Brain microvascular endothelial cell (primary cell): ENCODE data around the gene CYP2A13.
"Not testable (repeated sequence)": the region's sequence is repeated elsewhere in the genome, so short reads cannot be mapped to it uniquely, and the experiment has no call there.

ENCODE experiments used
- DNase-seq: peaks from one replicate; pipeline ENCODE4 v3.0.0-alpha.2; 2020
- H3K27ac ChIP-seq: fragments of 250-450 bp; sonication (Bioruptor Pico); 2 replicates; pipeline ENCODE4 v1.5.1; 2020; ENCODE audit warnings: mild to moderate bottlenecking, moderate library complexity
- H3K27me3 ChIP-seq: fragments of 250-450 bp; sonication (Bioruptor Pico); replicated peaks from 2 replicates; pipeline ENCODE4 v1.5.1; 2020; ENCODE audit warnings: mild to moderate bottlenecking
- H3K36me3 ChIP-seq: fragments of 250-450 bp; sonication (Bioruptor Pico); replicated peaks from 2 replicates; pipeline ENCODE4 v1.5.1; 2020; ENCODE audit warnings: mild to moderate bottlenecking
- H3K4me3 ChIP-seq: 2 replicates; pipeline ENCODE4 v1.5.1; 2011; ENCODE audit warnings: low read depth, mild to moderate bottlenecking, control low read depth, low read length, moderate library complexity
- in situ Hi-C: cut with HindIII; loops from 2 replicates; pipeline ENCODE4 v1.10.0; 2017; ENCODE audit warnings: low sequenced_read_pairs, low pct_ligation_motif_present
- TF ChIP-seq, protein P1 (sequence below): IDR thresholded peaks from 2 replicates; pipeline ENCODE4 v1.5.1; 2011; ENCODE audit warnings: low read depth, mild to moderate bottlenecking, moderate library complexity, low read length, control low read depth, inconsistent platforms; ENCODE audit errors: missing control alignments

Gene CYP2A13

DNA sequence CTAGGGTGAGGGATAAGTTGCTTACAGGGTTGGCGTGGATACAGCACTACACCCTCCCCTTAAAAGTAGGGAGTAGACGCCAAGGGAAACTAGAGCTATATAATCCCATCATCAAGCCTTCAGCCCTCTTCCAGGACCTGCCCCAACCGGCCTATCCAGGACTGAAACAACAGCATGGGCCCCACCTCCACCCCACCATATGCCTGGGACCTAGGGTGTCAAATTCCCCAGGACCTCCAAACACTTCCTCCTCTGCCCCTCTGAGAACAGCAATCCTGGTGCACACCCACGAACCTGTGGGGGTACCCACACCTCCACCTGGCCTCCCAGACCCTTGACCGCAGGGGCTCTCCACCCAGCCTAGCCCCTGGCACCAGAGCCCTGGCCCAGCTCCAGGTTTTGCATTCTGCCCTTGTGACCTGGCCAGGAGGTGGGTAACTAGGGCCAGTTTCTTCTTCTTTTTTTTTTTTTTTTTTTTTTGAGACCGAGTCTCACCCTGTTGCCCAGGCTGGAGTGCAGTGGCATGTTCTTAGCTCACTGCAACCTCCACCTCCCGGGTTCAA lies 24.6 kb downstream of the CYP2A13 start:
- no peak for DNase-seq
- no peak overlapping the region for H3K4me3 ChIP-seq
- no peaks in the 10 kb centered on the region for H3K27me3 ChIP-seq
- H3K36me3 ChIP-seq: no peaks in the 10 kb centered on the region
- in situ Hi-C loops: no loop called here
- no peak overlapping the region for H3K27ac ChIP-seq
- TF ChIP-seq, protein P1, sequence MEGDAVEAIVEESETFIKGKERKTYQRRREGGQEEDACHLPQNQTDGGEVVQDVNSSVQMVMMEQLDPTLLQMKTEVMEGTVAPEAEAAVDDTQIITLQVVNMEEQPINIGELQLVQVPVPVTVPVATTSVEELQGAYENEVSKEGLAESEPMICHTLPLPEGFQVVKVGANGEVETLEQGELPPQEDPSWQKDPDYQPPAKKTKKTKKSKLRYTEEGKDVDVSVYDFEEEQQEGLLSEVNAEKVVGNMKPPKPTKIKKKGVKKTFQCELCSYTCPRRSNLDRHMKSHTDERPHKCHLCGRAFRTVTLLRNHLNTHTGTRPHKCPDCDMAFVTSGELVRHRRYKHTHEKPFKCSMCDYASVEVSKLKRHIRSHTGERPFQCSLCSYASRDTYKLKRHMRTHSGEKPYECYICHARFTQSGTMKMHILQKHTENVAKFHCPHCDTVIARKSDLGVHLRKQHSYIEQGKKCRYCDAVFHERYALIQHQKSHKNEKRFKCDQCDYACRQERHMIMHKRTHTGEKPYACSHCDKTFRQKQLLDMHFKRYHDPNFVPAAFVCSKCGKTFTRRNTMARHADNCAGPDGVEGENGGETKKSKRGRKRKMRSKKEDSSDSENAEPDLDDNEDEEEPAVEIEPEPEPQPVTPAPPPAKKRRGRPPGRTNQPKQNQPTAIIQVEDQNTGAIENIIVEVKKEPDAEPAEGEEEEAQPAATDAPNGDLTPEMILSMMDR: no peak

DNA sequence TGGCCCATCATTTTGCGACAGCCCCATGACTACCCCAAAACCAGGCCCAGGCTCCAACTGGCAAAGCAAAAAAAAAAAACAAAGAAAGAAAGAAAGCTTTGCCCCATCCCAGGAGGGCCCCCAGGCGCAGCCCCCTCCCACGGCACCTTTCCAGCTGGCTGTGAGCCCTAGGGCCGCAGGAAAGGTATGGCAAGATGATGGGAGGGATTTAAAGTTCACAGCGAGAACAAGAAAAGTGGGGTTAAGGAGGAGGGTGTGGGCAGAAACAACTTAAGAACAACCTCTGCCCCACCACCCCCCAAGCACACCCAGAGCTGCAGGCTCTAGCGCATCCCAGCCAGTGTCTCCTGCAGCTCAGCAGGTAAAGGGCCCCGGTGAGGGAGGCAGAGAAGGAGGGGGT lies 25.9 kb downstream of the CYP2A13 start, which contains the start of gene CYP2F1:
Gene CYP2F1, plus strand, starts transcription at position 301 of the 400 bp plus-strand sequence. CDS start 1,757 bp downstream, outside the sequence.
- no peak within 1 kb of the TSS for H3K27ac ChIP-seq
- no peaks in the 10 kb centered on the region for H3K36me3 ChIP-seq
- no peak within 1 kb of the TSS for H3K4me3 ChIP-seq
- in situ Hi-C loops: no loop called here
- TF ChIP-seq, protein P1: no peak
- DNase-seq: no peak
- H3K27me3 ChIP-seq: no peaks in the 10 kb centered on the region

DNA sequence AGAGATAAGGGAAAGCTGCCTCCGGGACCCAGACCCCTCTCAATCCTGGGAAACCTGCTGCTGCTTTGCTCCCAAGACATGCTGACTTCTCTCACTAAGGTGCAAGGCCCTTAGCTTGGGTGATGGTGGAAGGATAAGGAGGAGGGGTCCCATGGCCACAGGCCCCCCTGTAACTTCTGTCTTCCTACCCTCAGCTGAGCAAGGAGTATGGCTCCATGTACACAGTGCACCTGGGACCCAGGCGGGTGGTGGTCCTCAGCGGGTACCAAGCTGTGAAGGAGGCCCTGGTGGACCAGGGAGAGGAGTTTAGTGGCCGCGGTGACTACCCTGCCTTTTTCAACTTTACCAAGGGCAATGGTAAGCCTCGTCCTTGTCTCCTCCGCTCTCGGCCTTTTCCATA lies 28.0 kb downstream of the CYP2A13 start:
- no peaks in the 10 kb centered on the region for H3K27me3 ChIP-seq
- H3K27ac ChIP-seq: no peak overlapping the region
- in situ Hi-C loops: no loop called here
- TF ChIP-seq, protein P1: no peak
- H3K36me3 ChIP-seq: no peaks in the 10 kb centered on the region
- no peak for DNase-seq
- no peak overlapping the region for H3K4me3 ChIP-seq

DNA sequence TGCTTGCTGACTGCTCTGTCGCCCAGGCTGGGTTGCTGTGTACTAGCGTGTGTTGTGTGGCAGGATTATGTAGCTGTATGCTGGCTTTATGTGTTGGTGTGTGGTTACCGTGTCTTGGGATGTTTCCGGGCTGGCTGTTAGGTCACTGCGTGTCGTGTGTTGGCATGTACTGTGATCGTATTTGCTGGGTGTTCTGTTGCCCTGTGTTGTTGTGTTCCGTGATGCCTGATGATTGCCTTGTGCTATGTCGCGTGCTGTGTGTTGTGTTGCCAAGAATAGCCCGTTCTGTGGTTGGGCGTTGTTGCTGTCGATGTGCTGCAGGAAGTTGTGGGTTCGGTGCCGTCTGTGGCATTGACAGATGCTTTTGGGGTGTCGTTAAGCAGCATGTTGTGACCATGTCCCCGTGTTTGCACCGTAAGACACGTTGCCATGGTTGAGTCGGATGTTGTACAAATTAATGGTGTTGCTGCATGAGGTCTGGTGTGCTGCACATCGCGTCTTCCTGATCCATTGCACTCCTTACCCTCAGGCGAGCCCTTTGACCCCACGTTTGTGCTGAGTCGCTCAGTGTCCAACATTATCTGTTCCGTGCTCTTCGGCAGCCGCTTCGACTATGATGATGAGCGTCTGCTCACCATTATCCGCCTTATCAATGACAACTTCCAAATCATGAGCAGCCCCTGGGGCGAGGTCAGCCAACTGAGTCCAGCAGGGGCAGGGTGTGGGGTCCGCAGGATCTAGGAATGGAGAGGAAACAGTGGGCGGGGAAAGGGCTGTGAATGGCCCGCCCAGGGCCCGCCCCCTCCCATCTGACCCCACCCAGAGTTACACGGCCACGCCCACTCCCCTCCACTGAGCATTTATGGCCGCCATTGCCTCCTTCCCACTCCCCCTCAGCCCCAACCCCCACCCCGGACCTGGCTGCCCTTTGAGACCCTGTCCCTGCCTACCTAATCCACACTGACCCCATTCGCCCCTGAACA lies 33.0 kb downstream of the CYP2A13 start:
- H3K36me3 ChIP-seq, H3K27me3 ChIP-seq, H3K27ac ChIP-seq, DNase-seq, H3K4me3 ChIP-seq, in situ Hi-C loops: not testable (repeated sequence)

DNA sequence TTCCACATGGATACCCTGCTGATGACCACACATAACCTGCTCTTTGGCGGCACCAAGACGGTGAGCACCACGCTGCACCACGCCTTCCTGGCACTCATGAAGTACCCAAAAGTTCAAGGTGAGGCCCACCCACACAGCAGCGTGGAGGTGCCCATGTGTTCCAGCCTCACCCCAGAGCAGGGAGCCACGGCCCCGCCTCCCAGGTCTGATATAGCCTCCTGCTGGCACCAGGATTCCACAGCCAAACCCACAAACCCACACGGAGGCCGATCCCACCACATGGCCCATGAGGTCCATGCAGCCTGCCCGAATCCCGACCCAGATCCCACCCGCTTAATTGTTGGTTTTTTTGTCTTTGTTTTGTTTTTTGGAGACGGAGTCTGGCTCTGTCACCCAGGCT lies 34.6 kb downstream of the CYP2A13 start:
- H3K4me3 ChIP-seq, H3K27ac ChIP-seq, H3K27me3 ChIP-seq, H3K36me3 ChIP-seq, in situ Hi-C loops, DNase-seq: not testable (repeated sequence)

DNA sequence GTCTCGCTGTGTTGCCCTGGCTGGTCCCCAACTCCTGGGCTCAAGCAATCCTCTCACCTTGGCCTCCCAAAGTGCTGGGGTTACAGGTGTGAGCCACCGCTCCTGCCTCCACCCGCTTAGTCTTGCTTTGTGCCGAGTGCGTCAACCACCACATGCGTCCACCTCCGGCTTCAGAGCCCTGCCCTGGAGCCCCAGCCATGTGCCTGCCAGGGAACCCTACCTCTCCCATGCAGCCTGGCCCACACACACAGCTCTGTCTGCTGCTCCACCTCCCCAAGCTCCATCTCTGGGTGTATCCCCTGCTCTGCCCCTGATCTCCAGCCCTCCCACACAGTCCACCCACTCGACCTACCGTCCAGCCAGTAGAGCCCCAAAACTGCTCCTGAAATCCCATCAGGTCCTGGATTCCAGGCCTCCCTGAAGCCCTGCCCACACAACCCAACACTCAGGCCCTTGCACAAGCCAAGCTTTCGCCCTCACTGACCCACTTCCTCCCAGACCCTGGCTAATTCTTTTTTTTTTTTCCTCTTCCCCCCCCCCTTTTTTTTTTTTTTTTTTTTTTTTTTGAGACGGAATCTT lies 35.6 kb downstream of the CYP2A13 start:
- H3K27ac ChIP-seq: no peak overlapping the region
- in situ Hi-C loops: no loop called here
- no peaks in the 10 kb centered on the region for H3K36me3 ChIP-seq
- no peaks in the 10 kb centered on the region for H3K27me3 ChIP-seq
- no peak for DNase-seq
- TF ChIP-seq, protein P1: no peak
- no peak overlapping the region for H3K4me3 ChIP-seq
